CD4-positive, alpha-beta T cell treated with Interleukin-17A for 1 hour (primary cell): ENCODE data around the gene PEAR1.

Source experiments
- DNase-seq: peaks from one replicate; pipeline ENCODE4 v3.0.0-alpha.2; 2020

The PEAR1 gene

DNA sequence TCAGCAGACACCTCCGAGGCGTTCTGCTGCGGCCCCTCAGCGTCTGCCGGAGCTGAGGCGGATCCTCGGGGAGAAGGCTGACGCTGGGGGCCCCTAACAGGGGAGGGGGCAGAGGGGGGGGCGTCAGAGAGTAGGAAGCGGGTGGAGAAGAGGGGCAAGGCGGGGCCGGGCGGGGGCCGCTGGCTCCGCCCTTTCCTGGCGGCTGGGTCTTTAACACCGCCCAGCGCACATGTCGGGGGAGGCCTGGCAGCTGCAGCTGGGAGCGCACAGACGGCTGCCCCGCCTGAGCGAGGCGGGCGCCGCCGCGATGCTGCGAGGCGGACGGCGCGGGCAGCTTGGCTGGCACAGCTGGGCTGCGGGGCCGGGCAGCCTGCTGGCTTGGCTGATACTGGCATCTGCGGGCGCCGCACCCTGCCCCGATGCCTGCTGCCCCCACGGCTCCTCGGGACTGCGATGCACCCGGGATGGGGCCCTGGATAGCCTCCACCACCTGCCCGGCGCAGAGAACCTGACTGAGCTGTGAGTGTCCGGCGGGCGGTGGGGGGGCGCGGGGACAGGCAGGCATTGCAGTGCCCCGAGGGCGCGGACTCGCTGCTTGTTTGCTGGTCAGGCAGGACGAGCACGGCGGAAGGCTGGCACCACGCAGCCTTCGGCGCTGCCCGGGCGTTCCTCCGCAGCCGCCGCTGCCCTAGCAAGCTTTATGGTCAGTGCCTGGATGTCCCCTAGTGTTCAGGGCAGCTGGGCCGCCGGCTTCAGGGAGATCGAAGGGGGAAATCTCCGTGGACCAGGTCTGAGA is 32.7 kb upstream of the PEAR1 start, which contains the start of gene NTRK1:
NTRK1 (plus strand) TSS at position 238 of the 796 bp plus-strand sequence; CDS start at position 308, 70 bp downstream.
- DNase-seq = peak; percentile 66

DNA sequence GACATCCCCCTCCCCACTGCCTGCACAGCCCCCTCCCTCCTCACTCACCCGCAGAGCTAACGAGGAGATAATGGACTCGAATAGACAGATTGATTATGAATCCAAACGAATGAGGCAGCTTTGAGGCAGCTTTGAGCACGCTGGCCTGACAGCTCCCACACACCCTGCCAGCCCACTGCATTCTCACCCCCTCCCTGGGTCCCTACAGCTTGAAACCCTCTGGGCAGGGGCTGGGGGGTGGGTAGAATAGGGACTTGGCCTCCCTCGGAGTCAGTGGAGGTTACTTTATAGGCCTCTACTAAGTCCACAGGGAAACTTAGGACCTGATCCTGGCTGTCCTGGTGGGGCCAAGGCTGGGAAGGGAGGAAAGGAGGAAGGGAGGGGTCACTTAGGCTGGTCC is 30.9 kb upstream of the PEAR1 start:
- no peak for DNase-seq

DNA sequence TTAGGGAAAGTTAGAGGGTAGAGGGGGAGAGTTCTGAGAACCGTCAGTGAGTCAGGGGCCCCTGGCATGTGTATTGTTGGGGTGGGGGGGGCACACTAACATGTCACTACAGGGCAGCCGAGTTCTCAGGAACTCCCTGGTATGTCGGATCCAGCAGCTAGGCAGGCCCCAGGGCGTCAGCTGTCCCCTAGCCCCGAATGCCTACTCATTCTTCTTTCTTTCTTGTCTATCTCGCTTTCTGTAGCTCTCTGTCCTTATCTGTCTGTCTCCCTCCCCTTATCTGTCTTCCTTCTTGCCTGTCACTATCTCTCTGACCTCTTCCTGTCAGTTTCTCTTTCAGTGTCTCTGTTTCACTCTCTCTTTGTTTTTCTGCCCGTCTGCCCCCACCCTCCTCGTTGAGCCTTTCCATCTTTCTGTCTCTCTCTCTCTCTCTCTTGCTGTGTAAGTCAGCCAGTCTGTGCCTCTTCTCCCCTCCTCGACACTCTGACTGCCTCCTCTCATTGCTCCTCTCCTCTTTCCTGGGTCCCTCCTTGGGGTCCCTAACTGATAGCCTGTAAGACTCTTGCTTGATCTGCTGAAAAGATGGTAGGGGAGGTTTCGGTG is 30.4 kb upstream of the PEAR1 start:
- DNase-seq = no peak

DNA sequence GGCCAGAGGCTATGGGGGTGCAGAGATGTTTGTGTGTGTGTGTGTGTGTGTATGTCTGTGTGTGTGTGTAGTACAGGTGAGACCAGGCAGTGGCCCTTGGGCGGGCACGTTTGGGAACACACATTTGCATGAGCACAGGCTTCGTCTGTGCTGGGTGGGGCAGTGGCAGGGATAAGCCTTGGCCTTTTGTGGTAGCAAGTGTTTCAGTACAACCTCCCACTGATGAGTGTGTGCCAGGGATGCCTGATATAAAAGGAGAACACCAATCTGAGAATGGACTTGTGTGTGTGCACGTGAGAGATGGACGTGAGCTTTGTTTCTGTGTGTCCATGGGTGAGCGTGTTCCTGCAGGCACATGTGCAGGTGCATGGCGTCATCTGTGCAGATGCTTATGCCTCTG is 29.9 kb upstream of the PEAR1 start:
- no peak for DNase-seq

DNA sequence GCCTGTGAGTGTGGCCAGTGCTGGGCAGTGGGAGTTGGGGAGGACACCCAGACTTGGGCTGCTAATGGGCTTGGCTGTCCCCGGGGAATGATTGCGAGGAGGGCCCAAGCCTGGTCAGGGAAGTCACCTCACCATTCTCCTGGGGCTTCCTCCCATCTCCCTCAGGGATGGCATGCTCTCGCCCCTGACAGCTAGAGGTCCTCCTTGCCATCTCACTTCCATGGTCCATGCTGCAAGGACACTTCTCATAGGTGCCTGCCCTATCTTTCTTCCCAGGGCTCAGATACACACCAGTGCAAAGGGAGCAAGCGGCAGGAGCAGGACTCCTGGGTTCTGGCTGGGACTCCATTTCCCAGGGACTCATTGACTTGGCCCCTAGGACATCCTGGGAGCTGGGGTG is 28.7 kb upstream of the PEAR1 start:
- DNase-seq = no peak

DNA sequence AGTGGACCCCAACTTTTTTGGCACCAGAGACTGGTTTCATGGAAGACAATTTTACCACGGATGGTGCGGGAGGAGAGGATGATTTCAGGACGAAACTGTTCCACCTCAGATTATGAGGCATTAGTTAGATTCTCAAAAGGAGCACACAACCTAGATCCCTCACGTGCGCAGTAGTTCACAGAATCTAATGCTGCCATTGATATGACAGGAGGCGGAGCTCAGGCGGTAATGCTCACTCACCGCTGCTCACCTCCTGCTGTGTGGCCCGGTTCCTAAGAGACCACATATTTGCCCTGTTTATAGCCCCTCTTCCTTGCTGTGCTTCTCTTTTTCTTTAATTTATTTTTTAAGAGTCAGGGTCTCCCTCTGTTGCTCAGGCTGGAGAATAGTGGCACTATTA is 28.3 kb upstream of the PEAR1 start:
- no peak for DNase-seq

DNA sequence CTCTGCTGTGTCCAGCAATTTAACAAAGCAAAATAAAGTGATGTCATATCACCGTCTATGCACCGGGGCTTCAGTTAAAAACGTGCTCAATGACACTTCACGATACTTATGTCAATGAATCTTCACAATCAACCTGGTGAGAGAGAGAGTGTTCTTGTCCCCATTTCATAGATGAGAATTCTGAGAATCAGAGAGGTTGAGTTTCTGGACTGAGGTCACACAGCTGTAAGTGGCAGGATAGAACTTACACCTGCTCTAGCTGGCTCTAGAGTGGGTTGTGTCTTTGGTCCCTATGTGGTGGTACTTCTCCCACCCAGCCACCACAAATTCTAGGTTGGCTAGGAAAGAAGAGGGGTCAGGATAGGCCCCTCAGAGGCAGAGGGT is 27.7 kb upstream of the PEAR1 start:
- no peak for DNase-seq

DNA sequence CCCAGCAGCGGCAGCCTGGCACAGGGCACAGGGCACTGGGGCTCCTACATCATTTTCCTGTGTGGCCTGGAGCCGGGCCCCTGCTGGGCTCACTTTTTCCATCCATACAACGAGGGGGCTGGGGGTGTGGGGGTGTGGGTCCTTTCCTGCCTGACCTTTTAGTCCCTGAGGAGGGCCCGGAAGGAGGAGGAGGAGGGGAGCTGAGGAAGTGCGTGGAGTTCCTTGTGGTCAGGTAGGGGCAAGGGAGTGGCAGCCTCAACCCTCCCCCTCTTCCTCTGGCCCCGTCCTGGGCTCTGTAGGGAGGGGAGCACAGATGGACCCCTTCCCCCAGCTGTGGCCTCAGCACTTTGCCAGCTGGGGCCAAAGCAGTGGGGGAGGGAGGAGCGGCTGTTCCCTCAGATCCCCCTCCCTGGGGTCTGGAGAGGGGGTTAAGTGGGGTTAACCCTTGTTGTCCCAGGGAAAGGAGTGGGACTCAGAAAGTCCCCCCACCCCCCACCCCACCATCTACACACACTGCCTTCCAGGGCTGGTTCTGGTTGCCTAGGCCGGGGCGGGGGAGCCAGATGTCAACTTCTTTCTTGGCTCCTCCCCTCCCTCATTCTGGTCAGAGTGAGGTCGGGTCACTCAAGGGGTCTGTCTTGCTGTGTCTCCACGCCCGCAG is 27.1 kb upstream of the PEAR1 start:
- DNase-seq = no peak

DNA sequence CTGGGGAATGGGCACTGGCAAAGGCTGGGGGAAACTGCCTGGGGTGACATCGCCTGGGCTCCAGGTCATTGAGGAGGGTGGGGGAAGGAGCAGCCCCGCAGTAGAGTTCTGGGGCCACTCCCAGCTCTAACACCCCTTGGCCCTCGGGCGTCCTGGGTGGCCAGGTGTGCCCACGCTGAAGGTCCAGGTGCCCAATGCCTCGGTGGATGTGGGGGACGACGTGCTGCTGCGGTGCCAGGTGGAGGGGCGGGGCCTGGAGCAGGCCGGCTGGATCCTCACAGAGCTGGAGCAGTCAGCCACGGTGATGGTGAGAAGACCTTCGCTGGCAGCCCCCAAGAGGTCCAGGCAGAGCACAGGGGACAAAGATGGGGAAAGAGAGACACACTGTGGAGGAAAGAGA is 25.2 kb upstream of the PEAR1 start:
- no peak for DNase-seq

DNA sequence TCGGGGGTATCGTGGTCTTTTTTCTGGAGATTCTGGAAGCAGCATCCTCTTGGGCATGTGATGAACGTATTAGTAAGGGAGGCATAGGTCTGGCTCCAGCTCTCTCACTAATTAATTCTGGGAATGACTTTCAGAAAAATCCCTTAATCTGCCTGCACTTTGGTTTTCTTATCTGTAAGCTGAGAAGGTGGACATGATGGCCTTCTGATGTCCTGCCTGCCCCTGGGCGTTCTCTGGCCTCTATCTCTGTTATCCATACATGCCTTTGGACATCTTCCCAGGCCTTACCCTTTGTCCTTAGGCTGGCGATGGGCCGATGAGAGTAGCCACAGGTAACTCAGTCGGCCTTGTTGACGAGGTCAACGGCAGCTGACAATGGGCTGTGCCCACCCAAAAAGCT is 24.1 kb upstream of the PEAR1 start:
- DNase-seq = no peak

DNA sequence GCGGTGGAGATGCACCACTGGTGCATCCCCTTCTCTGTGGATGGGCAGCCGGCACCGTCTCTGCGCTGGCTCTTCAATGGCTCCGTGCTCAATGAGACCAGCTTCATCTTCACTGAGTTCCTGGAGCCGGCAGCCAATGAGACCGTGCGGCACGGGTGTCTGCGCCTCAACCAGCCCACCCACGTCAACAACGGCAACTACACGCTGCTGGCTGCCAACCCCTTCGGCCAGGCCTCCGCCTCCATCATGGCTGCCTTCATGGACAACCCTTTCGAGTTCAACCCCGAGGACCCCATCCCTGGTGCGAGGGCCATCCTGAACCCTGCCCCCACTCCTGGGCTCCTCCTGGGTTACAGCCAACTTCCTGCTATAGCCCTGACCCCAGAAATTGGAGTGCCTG is 19.9 kb upstream of the PEAR1 start:
- DNase-seq = no peak

DNA sequence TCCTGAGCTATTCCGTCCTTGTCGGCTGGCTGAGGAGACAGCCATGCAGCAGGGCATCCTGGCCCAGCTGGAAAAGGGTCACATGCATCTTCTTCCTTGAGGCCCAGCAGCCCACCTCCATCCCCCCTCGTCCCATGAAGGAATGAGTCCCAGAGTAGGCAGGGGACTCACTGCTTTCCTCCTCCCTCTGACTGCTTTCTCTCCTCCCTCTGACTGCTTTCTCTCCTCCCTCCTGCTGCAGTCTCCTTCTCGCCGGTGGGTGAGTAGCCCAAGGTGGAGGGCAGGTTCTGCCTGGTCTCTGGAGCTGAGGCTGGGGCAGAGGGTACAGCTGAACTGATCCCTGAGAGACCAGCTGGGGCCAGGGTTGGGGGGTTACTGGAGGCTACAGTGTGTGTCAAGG is 19.4 kb upstream of the PEAR1 start:
- no peak for DNase-seq

DNA sequence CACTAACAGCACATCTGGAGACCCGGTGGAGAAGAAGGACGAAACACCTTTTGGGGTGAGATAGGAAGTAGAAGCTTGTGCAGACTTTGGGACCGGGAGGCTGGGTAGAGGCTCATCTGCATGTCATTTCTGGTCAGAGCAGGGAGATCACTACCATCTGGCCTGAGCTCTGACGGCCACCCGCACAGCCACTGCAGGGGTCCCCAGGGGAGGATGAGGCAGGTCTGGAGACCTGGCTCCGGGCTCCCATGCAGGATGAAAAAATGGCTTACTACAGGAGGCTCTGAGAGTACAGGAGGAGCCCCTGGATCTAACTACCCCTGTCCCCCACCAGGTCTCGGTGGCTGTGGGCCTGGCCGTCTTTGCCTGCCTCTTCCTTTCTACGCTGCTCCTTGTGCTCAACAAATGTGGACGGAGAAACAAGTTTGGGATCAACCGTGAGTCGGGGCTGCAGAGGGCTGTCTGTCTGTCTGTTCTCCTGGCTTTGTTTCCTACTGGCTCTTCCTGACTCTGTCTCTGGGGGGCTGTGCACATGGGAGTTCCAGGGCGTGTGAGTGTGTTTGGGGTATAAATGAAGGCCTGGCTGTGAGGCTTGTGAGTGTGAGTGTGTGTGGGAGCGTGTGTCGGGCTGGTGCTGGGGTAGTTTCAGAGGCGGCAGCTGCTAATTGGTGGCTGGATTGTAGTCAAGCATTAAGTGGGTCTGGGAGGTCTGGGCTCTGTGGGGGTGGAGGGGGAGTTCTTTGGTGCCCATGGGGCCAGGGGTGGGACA is 18.8 kb upstream of the PEAR1 start:
- DNase-seq = no peak

DNA sequence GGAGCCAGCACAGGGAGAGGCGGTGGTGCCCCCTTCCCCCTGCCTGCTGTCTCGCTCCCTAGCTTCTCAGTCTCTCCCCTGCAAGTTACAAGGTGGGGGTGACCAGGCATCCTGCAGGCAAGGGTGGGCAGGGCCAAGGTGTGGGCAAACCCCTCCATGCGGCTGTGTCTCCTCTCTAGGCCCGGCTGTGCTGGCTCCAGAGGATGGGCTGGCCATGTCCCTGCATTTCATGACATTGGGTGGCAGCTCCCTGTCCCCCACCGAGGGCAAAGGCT is 18.2 kb upstream of the PEAR1 start:
- no peak for DNase-seq

DNA sequence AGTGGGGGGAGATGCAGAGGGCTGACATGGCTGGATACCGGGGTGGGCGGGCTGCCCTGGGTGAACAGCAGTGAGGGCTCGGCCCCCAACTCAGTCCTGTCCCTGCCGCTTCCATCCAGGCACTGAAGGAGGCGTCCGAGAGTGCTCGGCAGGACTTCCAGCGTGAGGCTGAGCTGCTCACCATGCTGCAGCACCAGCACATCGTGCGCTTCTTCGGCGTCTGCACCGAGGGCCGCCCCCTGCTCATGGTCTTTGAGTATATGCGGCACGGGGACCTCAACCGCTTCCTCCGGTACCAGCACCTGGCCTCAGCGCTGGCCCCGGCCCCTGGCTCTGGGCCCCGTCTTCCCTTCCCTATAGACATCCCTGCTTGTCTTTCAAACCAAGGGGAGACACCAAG is 17.2 kb upstream of the PEAR1 start:
- DNase-seq = no peak

DNA sequence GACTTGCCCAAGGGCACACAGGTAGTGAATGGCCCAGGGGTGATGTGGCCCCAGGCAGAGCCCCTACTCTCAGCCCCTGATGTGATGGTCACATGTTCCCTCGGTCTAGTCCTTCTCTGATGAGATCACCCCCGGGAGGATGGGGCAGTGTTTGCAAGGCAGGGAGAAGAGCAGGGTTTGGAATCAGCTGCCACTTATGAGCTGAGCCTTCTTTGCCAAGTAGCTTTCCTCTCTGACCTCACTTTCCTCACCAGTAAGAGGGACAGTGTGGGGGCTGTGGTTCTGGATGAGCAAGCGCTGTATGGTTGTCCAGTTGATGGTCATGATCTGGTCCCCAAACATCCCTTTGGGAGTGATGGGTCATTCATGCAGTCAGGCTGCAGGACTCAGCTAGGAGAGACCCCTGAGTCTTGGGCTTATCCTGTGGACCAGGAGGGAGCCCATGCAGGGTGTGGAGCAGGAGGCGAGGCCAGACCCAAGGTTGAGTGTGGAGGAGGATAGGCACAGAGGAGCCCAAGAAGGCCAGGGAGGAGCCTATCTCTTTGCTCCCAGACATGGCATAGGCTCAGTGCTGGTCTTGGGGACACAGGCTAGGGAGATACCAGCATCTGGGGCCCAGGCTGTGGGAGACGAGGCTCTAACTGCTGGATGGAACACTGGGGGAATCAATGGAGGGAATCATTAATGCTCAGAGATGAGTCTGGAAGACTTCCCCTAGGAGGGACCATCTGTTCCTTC is 15.9 kb upstream of the PEAR1 start:
- DNase-seq = no peak

DNA sequence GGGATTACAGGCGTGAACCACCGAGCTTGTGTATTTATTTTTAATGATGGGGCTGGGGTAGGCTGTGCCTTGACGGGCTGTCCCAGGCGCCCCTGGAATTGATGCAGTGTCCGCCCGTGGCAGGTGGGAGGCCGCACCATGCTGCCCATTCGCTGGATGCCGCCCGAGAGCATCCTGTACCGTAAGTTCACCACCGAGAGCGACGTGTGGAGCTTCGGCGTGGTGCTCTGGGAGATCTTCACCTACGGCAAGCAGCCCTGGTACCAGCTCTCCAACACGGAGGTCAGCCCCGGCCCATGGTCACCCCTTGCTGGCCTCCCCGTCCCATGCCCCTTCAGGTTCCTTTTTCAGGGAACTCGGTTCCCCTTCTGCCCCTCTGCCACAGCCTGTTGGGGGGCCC is 13.6 kb upstream of the PEAR1 start:
- DNase-seq = no peak

DNA sequence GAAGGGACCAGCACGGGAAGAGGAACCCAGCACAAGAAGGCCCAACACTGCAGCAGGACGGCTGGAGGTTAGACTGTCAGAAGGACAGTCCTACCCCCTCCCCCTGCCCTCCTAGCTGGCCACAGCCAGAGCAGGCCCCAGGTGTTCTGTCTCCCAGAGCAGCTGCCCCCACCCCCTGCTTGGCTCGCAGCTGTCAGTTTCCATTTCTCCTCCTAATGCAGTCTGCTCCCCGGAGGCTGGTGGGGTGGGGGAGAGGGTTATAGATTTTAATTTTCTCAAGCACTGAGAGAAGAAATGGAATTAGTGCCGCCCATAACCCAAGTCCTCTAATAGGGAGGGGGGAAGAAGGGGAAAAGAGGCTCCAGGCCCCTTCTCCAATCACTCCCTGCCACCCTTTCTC is 13.0 kb upstream of the PEAR1 start:
- no peak for DNase-seq

DNA sequence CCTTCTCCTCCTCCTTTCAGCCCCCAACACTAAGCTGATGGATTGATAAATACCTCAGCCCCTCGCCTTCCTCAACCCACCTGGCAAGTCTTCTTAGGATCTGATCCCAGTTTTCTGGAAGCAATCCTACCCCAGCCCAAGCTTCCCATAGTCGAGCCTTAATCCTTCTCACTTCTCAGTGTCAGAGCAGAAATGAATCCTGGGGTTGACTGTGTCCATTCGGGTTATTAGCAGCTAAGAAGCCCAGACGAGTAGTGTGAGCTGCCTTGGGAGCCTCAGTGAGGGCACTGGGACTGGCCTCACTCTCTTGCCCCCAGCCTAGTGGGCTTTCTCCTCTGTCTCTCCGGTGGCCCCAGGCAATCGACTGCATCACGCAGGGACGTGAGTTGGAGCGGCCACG is 12.4 kb upstream of the PEAR1 start:
- DNase-seq = no peak

DNA sequence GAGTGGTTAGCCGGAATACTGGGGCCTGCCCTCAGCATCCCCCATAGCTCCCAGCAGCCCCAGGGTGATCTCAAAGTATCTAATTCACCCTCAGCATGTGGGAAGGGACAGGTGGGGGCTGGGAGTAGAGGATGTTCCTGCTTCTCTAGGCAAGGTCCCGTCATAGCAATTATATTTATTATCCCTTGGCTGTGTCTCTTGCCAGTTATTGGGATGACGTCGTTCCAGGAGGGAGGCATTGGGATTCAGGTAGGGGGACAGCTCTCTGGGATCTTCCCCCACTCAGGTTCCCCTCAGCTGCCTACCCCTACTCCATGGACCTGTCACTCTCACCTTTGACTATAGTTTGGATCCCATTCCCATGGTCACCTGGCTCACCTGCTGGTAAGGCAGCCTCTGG is 11.9 kb upstream of the PEAR1 start:
- DNase-seq = no peak

DNA sequence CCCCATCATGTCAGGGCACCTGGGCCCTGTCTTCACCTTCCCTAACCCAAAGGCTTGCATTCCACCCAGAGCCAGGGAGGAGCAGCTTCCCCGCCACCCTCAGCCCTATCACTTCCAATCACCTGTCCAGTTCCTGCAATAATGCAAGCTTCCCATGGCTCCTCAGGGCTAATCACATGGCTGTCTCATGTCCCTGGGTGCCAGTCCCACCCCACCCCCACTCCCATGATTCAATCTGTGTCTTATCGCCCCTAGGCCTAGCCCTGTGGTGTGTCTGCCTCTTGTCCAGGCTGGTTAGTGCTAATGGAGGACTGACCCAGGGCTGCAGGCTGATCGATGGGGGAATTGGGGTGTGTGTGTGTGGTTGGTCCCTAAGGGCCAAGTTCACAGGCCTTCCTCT is 11.0 kb upstream of the PEAR1 start:
- no peak for DNase-seq

DNA sequence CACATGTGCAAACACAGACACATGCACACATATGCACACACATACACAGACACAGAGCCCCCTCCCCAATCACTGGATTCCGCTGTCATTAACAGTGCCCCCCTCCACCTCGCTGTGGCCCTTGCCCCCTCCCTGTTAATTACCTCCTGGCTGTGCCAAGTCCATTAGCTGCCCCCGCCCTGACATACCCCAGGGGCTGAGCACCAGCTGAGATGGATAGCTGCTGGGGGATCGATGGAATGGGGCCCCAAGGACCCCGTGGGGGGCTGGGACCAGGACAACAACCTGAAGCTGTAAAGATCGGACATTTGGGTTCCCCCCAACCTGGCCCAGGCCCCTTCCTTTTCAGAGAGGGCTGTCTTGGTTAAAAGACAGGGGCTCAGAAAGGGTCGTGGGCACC is 9.6 kb upstream of the PEAR1 start:
- no peak for DNase-seq

DNA sequence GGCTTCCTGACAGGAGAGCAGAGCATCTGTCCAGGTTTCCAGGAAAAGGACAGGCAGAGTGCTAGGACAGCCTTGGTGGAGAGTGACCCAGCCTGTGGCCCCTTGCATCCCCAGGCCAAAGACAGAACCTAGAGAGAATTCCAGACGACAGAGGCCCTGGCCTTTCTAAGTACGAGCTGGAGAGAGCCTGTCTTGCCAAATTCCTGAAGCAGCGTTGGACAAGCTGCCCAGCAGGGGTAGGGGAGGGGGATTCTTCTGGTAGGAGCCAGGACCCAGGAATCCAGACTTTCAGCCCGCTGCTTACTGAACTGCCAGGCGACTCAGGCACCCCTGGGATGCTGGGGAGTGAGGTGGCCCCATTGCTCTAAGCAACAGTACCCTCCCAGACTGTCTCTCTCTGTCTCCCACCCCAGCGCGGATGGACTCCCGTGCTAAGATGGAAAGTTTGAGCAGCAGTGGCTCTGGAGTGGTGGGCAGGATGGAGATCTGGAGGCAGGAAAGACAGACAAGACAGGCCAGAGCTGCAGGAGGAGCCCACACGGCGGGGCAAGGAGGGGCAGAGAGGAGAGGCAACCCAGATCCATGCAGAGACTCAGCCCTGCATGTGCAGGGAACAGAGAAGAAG is 8.8 kb upstream of the PEAR1 start:
- no peak for DNase-seq
